ENCODE data around the gene IRX2. TPM values are rescaled to one million over a fixed set of nuclear protein-coding genes. Genes with fewer than 3 reads are reported as not detected.

Gene IRX2
- total RNA-seq, 1 donor from 2014 or later: 6.7 TPM

- Histone ChIP-seq H3K9ac (ENCODE audit: low read length) (peak overlapping the region; percentile 90), H3K79me2 (ENCODE audit: insufficient read depth, low read length) (peaks cover 70% of the 10 kb centered on the region), H4K20me1 (ENCODE audit: insufficient read depth, low read length) (peaks cover 36% of the 10 kb centered on the region), H3K9me3 (ENCODE audit: insufficient read depth, low read depth, low read length) (no peaks in the 10 kb centered on the region), H2AFZ (ENCODE audit: low read depth, low read length) (no peak overlapping the region), H3K4me2 (ENCODE audit: low read length) (peak overlapping the region; percentile 80), H3K27ac (ENCODE audit: low read depth, low read length) (peak overlapping the region; percentile 79), H3K36me3 (ENCODE audit: insufficient read depth, low read length) (peaks cover 8% of the 10 kb centered on the region), H3K4me1 (ENCODE audit: insufficient read depth, low read length) (peaks cover 18% of the 10 kb centered on the region), H3K4me3 (ENCODE audit: insufficient read depth, low read depth, low read length) (peak overlapping the region; percentile 77), H3K27me3 (ENCODE audit: insufficient read depth, low read length) (peaks cover 4% of the 10 kb centered on the region)
- FAIRE-seq (no peak), DNase-seq (ENCODE audit: low read depth) (no peak)
- Mint-ChIP-seq H3K36me3 (ENCODE audit: low read depth, unreplicated experiment) (peaks cover 10% of the 10 kb centered on the region), H3K27me3 (ENCODE audit: low read depth, unreplicated experiment) (peaks cover 15% of the 10 kb centered on the region), H3K4me1 (ENCODE audit: low read depth, unreplicated experiment) (peaks cover 2% of the 10 kb centered on the region), H3K4me3 (ENCODE audit: unreplicated experiment) (peak overlapping the region; percentile 90), H3K27ac (ENCODE audit: unreplicated experiment) (peak overlapping the region; percentile 80), H3K9me3 (ENCODE audit: unreplicated experiment) (peaks cover 7% of the 10 kb centered on the region)
- peak; percentile 48 for TF ChIP-seq EZH2 (IDR thresholded peaks at IDR 0.05; ENCODE audit: insufficient read depth, low read length)
- TF ChIP-seq, protein P1, sequence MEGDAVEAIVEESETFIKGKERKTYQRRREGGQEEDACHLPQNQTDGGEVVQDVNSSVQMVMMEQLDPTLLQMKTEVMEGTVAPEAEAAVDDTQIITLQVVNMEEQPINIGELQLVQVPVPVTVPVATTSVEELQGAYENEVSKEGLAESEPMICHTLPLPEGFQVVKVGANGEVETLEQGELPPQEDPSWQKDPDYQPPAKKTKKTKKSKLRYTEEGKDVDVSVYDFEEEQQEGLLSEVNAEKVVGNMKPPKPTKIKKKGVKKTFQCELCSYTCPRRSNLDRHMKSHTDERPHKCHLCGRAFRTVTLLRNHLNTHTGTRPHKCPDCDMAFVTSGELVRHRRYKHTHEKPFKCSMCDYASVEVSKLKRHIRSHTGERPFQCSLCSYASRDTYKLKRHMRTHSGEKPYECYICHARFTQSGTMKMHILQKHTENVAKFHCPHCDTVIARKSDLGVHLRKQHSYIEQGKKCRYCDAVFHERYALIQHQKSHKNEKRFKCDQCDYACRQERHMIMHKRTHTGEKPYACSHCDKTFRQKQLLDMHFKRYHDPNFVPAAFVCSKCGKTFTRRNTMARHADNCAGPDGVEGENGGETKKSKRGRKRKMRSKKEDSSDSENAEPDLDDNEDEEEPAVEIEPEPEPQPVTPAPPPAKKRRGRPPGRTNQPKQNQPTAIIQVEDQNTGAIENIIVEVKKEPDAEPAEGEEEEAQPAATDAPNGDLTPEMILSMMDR (IDR thresholded peaks at IDR 0.05; ENCODE audit: insufficient read depth, low read depth, low read length): no peak
These were observed 1.3 kb downstream of the IRX2 start for GRCh38 chr5:2750026-2750757.

DNA sequence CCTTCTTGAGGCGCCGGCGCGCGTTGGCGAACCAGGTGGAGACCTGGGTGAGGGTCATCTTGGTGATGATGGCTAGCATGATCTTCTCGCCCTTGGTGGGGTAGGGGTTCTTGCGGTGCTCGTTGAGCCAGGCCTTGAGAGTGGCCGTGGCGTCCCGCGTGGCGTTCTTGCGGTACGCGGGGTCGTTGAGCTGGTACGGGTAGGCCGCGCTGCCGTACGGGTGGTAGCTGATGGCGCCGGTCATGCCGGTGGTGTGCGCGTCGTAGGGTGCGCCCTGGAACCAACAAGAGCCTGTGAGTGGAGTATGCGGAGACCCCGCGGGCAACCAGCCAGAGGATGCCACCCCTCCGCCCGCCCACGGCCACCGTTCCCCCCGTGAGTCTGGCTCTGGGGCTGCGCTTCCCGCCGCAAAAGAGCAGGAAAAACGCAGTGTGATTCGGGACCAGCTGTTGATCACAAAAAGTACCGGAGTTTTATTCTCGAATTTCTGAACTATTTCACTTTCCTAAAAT, 1.9 kb downstream of the IRX2 start:
- peak overlapping the region; percentile 90 for H3K4me3 Mint-ChIP-seq (ENCODE audit: unreplicated experiment)
- peaks cover 10% of the 10 kb centered on the region for H3K36me3 Mint-ChIP-seq (ENCODE audit: low read depth, unreplicated experiment)
- peak overlapping the region; percentile 90 for H3K9ac ChIP-seq (ENCODE audit: low read length)
- FAIRE-seq (no peak), DNase-seq (ENCODE audit: low read depth) (no peak)
- peaks cover 8% of the 10 kb centered on the region for H3K36me3 ChIP-seq (ENCODE audit: insufficient read depth, low read length)
- H3K4me2 ChIP-seq (ENCODE audit: low read length): peak overlapping the region; percentile 80
- peak overlapping the region; percentile 79 for H3K27ac ChIP-seq (ENCODE audit: low read depth, low read length)
- no peak overlapping the region for H2AFZ ChIP-seq (ENCODE audit: low read depth, low read length)
- H3K9me3 Mint-ChIP-seq (ENCODE audit: unreplicated experiment): peaks cover 7% of the 10 kb centered on the region
- peaks cover 18% of the 10 kb centered on the region for H3K27me3 Mint-ChIP-seq (ENCODE audit: low read depth, unreplicated experiment)
- H3K9me3 ChIP-seq (ENCODE audit: insufficient read depth, low read depth, low read length): no peaks in the 10 kb centered on the region
- peaks cover 76% of the 10 kb centered on the region for H3K79me2 ChIP-seq (ENCODE audit: insufficient read depth, low read length)
- peak overlapping the region; percentile 77 for H3K4me3 ChIP-seq (ENCODE audit: insufficient read depth, low read depth, low read length)
- H3K4me1 ChIP-seq (ENCODE audit: insufficient read depth, low read length): peaks cover 20% of the 10 kb centered on the region
- peaks cover 36% of the 10 kb centered on the region for H4K20me1 ChIP-seq (ENCODE audit: insufficient read depth, low read length)
- peak overlapping the region; percentile 80 for H3K27ac Mint-ChIP-seq (ENCODE audit: unreplicated experiment)
- peaks cover 2% of the 10 kb centered on the region for H3K4me1 Mint-ChIP-seq (ENCODE audit: low read depth, unreplicated experiment)
- TF ChIP-seq, protein P1 (IDR thresholded peaks at IDR 0.05; ENCODE audit: insufficient read depth, low read depth, low read length): no peak
- TF ChIP-seq EZH2 (IDR thresholded peaks at IDR 0.05; ENCODE audit: insufficient read depth, low read length): no peak
- H3K27me3 ChIP-seq (ENCODE audit: insufficient read depth, low read length): peaks cover 2% of the 10 kb centered on the region

Measured in astrocyte (in vitro differentiated cells and primary cell).